Prostate gland (tissue), 2 donors: ENCODE results near the gene ACTL8.

Experiments used
- CTCF ChIP-seq, 4 experiments: fragments of 200-600 bp in 2 of 4; fragments of 450-650 bp in 2 of 4; sonication (generic) in 2 of 4; IDR thresholded peaks; 1 replicate in 3 of 4; 2 replicates in 1 of 4; pipeline ENCODE4 v1.5.1; 2016 to 2019; ENCODE audit warnings: antibody characterized with exemption in 4 of 4, mild to moderate bottlenecking in 2 of 4, moderate library complexity in 2 of 4
- POLR2A ChIP-seq: fragments of 450-650 bp; IDR thresholded peaks from one replicate; pipeline ENCODE4 v1.6.1; 2016; ENCODE audit warnings: antibody characterized with exemption, mild to moderate bottlenecking

GRCh38 chr1:17875171-17875881 lies 120.2 kb downstream of the ACTL8 start:
- no peak for TF ChIP-seq CTCF (IDR thresholded peaks at IDR 0.05)
- TF ChIP-seq POLR2A, result no peak
